HG02623 (cell line): ENCODE measurements around the gene PLXND1.

Source experiments
- ATAC-seq: cut with Tn5 transposase; IDR thresholded peaks from one replicate; pipeline ENCODE4 v1.9.1; 2021; ENCODE audit warnings: moderate library complexity; ENCODE audit not compliant: unreplicated experiment

The PLXND1 gene

GRCh38 chr3:129514110-129514509 lies 92.4 kb downstream of the PLXND1 start:
- no peak for ATAC-seq

DNA sequence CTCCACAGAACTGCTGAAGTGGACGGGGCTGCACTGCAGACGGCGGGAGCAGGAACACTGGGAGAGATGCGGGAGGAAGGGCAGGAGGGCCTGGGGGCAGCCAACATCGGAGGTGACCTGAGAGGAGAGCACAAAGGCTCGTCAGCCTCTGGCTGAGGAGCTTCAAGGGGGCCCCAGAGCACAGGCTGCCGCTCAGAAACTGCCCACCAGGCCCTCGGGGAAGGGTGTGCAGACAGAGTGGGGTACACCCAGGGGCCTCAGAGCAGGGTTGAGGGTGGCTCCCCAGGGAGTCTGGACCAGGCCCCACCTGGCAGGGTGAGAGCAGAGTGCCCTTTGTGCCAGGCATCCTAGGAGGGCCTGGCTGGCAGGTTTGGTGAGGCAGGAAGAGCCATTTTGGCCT lies 92.8 kb downstream of the PLXND1 start:
- ATAC-seq, result no peak

DNA sequence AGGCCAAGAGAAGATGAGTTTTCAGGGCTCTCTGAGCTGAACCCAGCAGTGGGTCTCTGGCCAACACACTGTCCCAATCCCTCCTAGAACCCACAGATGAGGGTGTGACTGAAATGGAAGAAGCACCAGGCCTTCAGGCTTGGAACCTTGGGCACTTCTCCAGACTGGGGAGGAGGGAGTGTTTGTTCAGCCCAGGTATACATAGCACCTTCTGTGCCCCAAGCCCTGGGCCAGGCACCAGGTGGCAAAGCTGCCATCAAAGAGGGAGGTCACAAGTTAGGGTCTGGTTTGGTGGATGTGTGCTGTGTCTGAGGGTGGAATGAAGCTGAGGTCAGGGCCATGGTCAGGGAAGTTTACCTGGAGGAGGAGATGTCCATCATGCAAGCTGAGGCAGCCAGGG lies 93.9 kb downstream of the PLXND1 start:
- no peak for ATAC-seq

GRCh38 chr3:129507181-129507831 lies 99.2 kb downstream of the PLXND1 start:
- no peak for ATAC-seq

GRCh38 chr3:129506231-129506742 lies 100.2 kb downstream of the PLXND1 start:
- ATAC-seq, result no peak

- no peak for ATAC-seq
Measured at GRCh38 chr3:129505341-129505740, 101.1 kb downstream of the PLXND1 start.
